ENCODE data around the gene PTGR3. TPM values are rescaled to one million over a fixed set of nuclear protein-coding genes. Genes with fewer than 3 reads are reported as not detected.

The PTGR3 gene
- polyA plus RNA-seq, 5 donors = 39.3 to 51.9 (median 48.8) TPM

Other genes with a start within 250 kb of the PTGR3 start
- gene TSHZ1, start 1.7 kb upstream of the PTGR3 start, polyA plus RNA-seq (ENCODE audit: insufficient read depth in 1 of 5, insufficient read length in 5 of 5, low replicate concordance in 1 of 5) = 10 to 100 TPM; 28.5 to 31.4 (median 30.1) TPM
- gene SMIM21, start 218.6 kb upstream of the PTGR3 start, polyA plus RNA-seq (ENCODE audit: insufficient read depth in 1 of 5, insufficient read length in 5 of 5, low replicate concordance in 1 of 5) = not detected